K562 (cell line): ENCODE measurements around the gene DNAH3. TPM values are rescaled to one million over a fixed set of nuclear protein-coding genes. Genes with fewer than 3 reads are reported as not detected.
A peak's percentile ranks its signal among the peaks of the same experiment; 100 is the strongest.

Experiments used
- ATAC-seq: fragments of 200-7000 bp; cut with Tn5 transposase; 3 replicates; pipeline ENCODE4 v1.9.1; 2020; ENCODE audit warnings: moderate library complexity
- BruUV-seq: library from RNA; stranded (reverse); fragments of 400-500 nt; replicated peaks from 2 replicates; lab custom pipeline; 2021; lab: Mats Ljungman, UMichigan
- CTCF ChIA-PET: fragments of 300-600 bp; formaldehyde crosslinking; extraction: SDS; loops from one replicate; lab custom pipeline; 2021; ENCODE audit warnings: low intra/inter-chr PET ratio; lab: Yijun Ruan, JAX
- POLR2A ChIA-PET: fragments of 300-600, 350-650 bp; sonication (Branson Sonifier 250); formaldehyde crosslinking; extraction: SDS; loops from one replicate; lab custom pipeline; 2021; ENCODE audit warnings: antibody characterized with exemption, inconsistent platforms; lab: Yijun Ruan, JAX
- DNase-seq, 4 experiments: peaks; one replicate each; pipeline versions ENCODE4 v3.0.0 to v3.0.0-alpha.2; 2011 to 2018; ENCODE audit warnings: low spot score in 3 of 4, mixed read lengths in 3 of 4; ENCODE audit errors: extremely low read depth in 1 of 4
- FAIRE-seq: peaks from 2 replicates; lab custom pipeline; 2011; peaks lifted over from hg19 to GRCh38; lab: Jason Lieb, UNC
- H2AFZ ChIP-seq: 2 replicates; pipeline ENCODE4 v1.6.0; 2011; ENCODE audit warnings: low read depth, low read length, control low read depth, inconsistent platforms
- H3K27ac ChIP-seq: fragments of 200-600 bp; 3 replicates; pipeline ENCODE4 v1.8.0; 2011; ENCODE audit warnings: low read depth, mild to moderate bottlenecking, control low read depth, inconsistent platforms, low read length, moderate library complexity, mixed read lengths; ENCODE audit errors: extremely low read depth
- H3K27me3 ChIP-seq, 2 experiments: fragments of 300-600 bp in 1 of 2; 2 replicates in 1 of 2; 3 replicates in 1 of 2; pipeline versions ENCODE4 v1.6.0 to v1.8.0; 2011; ENCODE audit warnings: inconsistent platforms in 2 of 2, low read length in 2 of 2, mild to moderate bottlenecking in 1 of 2, mixed read lengths in 1 of 2, moderate library complexity in 1 of 2; ENCODE audit not compliant: control insufficient read depth in 2 of 2, insufficient read depth in 2 of 2
- H3K36me3 ChIP-seq: fragments of 300-600 bp; 3 replicates; pipeline ENCODE4 v1.8.0; 2011; ENCODE audit warnings: mild to moderate bottlenecking, low read length, inconsistent platforms; ENCODE audit not compliant: control insufficient read depth, insufficient read depth
- H3K4me1 ChIP-seq, 2 experiments: fragments of 200-600 bp in 1 of 2; replicated peaks in 1 of 2; 2 replicates in 1 of 2; 3 replicates in 1 of 2; pipeline versions ENCODE4 v1.5.1 to v1.8.0; 2011; ENCODE audit warnings: inconsistent platforms in 2 of 2, low read length in 2 of 2, mild to moderate bottlenecking in 1 of 2, mixed read lengths in 1 of 2, moderate library complexity in 1 of 2; ENCODE audit not compliant: control insufficient read depth in 2 of 2, insufficient read depth in 2 of 2
- H3K4me2 ChIP-seq: 2 replicates; pipeline ENCODE4 v1.6.1; 2011; ENCODE audit warnings: low read length, control low read depth, inconsistent platforms, mixed read lengths; ENCODE audit not compliant: insufficient read depth
- H3K4me3 ChIP-seq: fragments of 200-600 bp; sonication (generic), shearing (Covaris generic); 2 replicates; pipeline ENCODE4 v1.5.1; 2016; ENCODE audit warnings: control low read depth, inconsistent platforms
- H3K79me2 ChIP-seq: fragments of 200-600 bp; 3 replicates; pipeline ENCODE4 v1.8.0; 2011; ENCODE audit warnings: low read length, inconsistent platforms; ENCODE audit not compliant: control insufficient read depth, insufficient read depth
- H3K9ac ChIP-seq, 2 experiments: 2 replicates each; pipeline versions ENCODE4 v1.6.0 to v1.6.1; 2011; ENCODE audit warnings: low read depth in 2 of 2, low read length in 2 of 2, control low read depth in 1 of 2, inconsistent platforms in 1 of 2, mild to moderate bottlenecking in 1 of 2, mixed read lengths in 1 of 2; ENCODE audit not compliant: insufficient read depth in 1 of 2
- H3K9me1 ChIP-seq: one replicate; pipeline ENCODE4 v1.6.0; 2011; ENCODE audit warnings: inconsistent platforms, mild to moderate bottlenecking, low read length, moderate library complexity; ENCODE audit not compliant: control insufficient read depth, insufficient read depth
- H3K9me3 ChIP-seq: replicated peaks from 2 replicates; pipeline ENCODE4 v1.5.1; 2011; ENCODE audit warnings: low read depth, low read length, inconsistent platforms; ENCODE audit not compliant: control insufficient read depth, insufficient read depth
- H4K20me1 ChIP-seq: replicated peaks from 2 replicates; pipeline ENCODE4 v1.6.1; 2011; ENCODE audit warnings: low read length, inconsistent platforms, mixed read lengths; ENCODE audit not compliant: control insufficient read depth, insufficient read depth
- BRD9 ChIP-seq: fragments of 450-650 bp; IDR thresholded peaks from 2 replicates; pipeline ENCODE4 v1.6.1; 2018; ENCODE audit warnings: low read depth; ENCODE audit not compliant: partially characterized antibody
- C11orf30 ChIP-seq: fragments of 450-650 bp; IDR thresholded peaks from 2 replicates; pipeline ENCODE4 v1.6.1; 2016; ENCODE audit warnings: low read depth, mild to moderate bottlenecking
- CEBPZ ChIP-seq: fragments of 150-350 bp; IDR thresholded peaks from 2 replicates; pipeline ENCODE4 v1.6.1; 2014; ENCODE audit warnings: low read depth, mild to moderate bottlenecking, low read length, borderline replicate concordance
- JUN ChIP-seq, 2 experiments: sonication (generic) in 1 of 2; formaldehyde crosslinking in 1 of 2; IDR thresholded peaks; 2 replicates each; pipeline versions ENCODE4 v1.6.1 to v1.8.0; 2012 to 2022; ENCODE audit warnings: borderline replicate concordance in 2 of 2, mild to moderate bottlenecking in 2 of 2, improper control_type of control experiment in 1 of 2, low read depth in 1 of 2, low read length in 1 of 2, missing genetic modification reagents in 1 of 2
- RBM15 ChIP-seq: fragments of 200-400 bp; formaldehyde crosslinking; IDR thresholded peaks from 2 replicates; pipeline ENCODE4 v1.6.1; 2018; ENCODE audit warnings: mild to moderate bottlenecking, low read length, moderate library complexity; ENCODE audit not compliant: insufficient read depth
- RCOR1 ChIP-seq, 2 experiments: IDR thresholded peaks; 2 replicates each; pipeline ENCODE4 v1.6.1; 2012; ENCODE audit warnings: low read depth in 2 of 2, low read length in 2 of 2, borderline replicate concordance in 1 of 2, improper control_type of control experiment in 1 of 2
- RFX1 ChIP-seq: fragments of 450-650 bp; IDR thresholded peaks from 2 replicates; pipeline ENCODE4 v1.6.1; 2016; ENCODE audit warnings: mild to moderate bottlenecking, moderate library complexity
- SIN3A ChIP-seq, 2 experiments: fragments of 150-350 bp in 1 of 2; IDR thresholded peaks; 2 replicates each; pipeline ENCODE4 v1.6.1; 2011 to 2016; ENCODE audit warnings: borderline replicate concordance in 2 of 2, low read depth in 2 of 2, low read length in 2 of 2, mild to moderate bottlenecking in 2 of 2, moderate library complexity in 2 of 2; ENCODE audit not compliant: control insufficient read depth in 1 of 2
- SMARCE1 ChIP-seq: fragments of 450-650 bp; IDR thresholded peaks from 2 replicates; pipeline ENCODE4 v1.7.1; 2016; ENCODE audit warnings: mild to moderate bottlenecking
- STAT5A ChIP-seq: IDR thresholded peaks from 2 replicates; pipeline ENCODE4 v1.6.1; 2012; ENCODE audit warnings: low read length, inconsistent platforms, borderline replicate concordance
- ZFP36 ChIP-seq: fragments of 150-350 bp; IDR thresholded peaks from 2 replicates; pipeline ENCODE4 v1.6.1; 2018; ENCODE audit warnings: low read length, low read depth; ENCODE audit not compliant: partially characterized antibody
- ZNF274 ChIP-seq: IDR thresholded peaks from 2 replicates; pipeline ENCODE4 v1.6.1; 2011; ENCODE audit warnings: low read depth, mild to moderate bottlenecking, low read length, moderate library complexity, borderline replicate concordance
- WGBS: fragments of 100-300 bp; shearing (Covaris generic); methylation state at CpG from one replicate; pipeline ENCODE4 v1.1.6; 2016; ENCODE audit warnings: low coverage, mixed read lengths; ENCODE audit not compliant: insufficient coverage; ENCODE audit errors: missing lambda C conversion rate; 5-methylcytosine and 5-hydroxymethylcytosine counted together
- in situ Hi-C: fragments of 300-500 bp; cut with MboI; formaldehyde crosslinking; loops from 4 replicates; pipeline ENCODE4 v1.15.0; 2018; ENCODE audit warnings: inconsistent platforms, mixed read lengths
- intact Hi-C: fragments of 100-400 bp; cut with micrococcal nuclease; formaldehyde crosslinking; loops from 2 replicates; pipeline ENCODE4 v1.14.2; 2022
- polyA plus RNA-seq, 8 experiments: library from polyadenylated mRNA; depleted of rRNA in 4 of 8; stranded (reverse) in 5 of 8; unstranded in 3 of 8; fragments of >200 nt; fragmentation: Nextera tagmentation in 2 of 8; fragmentation: Illumina TruSeq in 1 of 8; extraction: Ambion mirVana in 2 of 8; extraction: Trizol in 1 of 8; gene quantifications; 2 replicates each; pipeline versions ENCODE4 v1.2.1 to v1.2.3, GENCODE V29; 2011 to 2014; ENCODE audit warnings: inconsistent platforms in 1 of 8, missing spikeins in 1 of 8
- total RNA-seq, 7 experiments: library from RNA; depleted of rRNA in 6 of 7; stranded (reverse); fragments of >200 nt in 6 of 7; fragmentation: Illumina TruSeq in 2 of 7; extraction: Trizol in 2 of 7; gene quantifications; 2 replicates each; pipeline versions ENCODE4 v1.2.1 to v1.2.3, GENCODE V29; 2011 to 2021; ENCODE audit warnings: low replicate concordance in 1 of 7
- TF ChIP-seq, protein P1 (sequence below): fragments of 250-450 bp; sonication (Bioruptor Pico); IDR thresholded peaks from 2 replicates; pipeline ENCODE4 v1.9.0; 2021; ENCODE audit warnings: mild to moderate bottlenecking
- TF ChIP-seq, protein P2 (sequence below), 2 experiments: fragments of 200-800 bp in 1 of 2; sonication (Bioruptor generic) in 1 of 2; sonication (generic) in 1 of 2; formaldehyde crosslinking in 1 of 2; IDR thresholded peaks in 1 of 2; conservative IDR thresholded peaks in 1 of 2; 2 replicates each; pipeline versions ENCODE4 v1.5.0 to v1.6.1; 2016 to 2020; ENCODE audit warnings: missing compliant biosample characterization in 1 of 2, missing genetic modification characterization in 1 of 2, missing genetic modification reagents in 1 of 2

DNAH3 gene
- total and polyA plus RNA-seq, 9 of the 15 experiments (the other 6 are each of a cell fraction or from before 2014, with no cell fraction given) = 0.32 to 0.84 (median 0.44) TPM

DNA sequence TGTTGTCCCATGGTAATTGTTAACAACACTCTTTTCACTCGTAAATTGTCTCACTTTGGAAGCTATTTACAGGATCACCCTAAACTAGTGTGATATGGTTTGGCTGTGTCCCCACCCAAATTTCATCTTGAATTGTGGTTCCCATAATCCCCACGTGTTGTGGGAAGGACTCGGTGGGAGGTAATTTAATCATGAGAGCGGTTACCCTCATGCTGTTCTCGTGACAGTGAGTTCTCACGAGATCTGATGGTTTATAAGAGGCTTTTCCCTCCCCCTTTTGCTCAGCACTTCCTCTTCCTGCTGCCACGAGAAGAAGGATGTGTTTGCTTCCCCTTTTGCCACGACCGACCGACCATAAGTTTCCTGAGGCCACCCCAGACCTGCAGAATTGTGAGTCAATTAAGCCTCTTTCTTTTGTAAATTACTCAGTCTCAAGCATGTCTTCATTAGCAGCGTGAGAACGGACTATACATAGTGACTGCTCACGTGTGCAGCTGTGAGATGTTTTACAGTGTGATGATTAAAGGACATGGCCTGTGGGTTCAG is 34.4 kb downstream of the DNAH3 start:
- intact Hi-C loops = no loop called here
- ATAC-seq = peak; percentile 91
- TF ChIP-seq, protein P1, sequence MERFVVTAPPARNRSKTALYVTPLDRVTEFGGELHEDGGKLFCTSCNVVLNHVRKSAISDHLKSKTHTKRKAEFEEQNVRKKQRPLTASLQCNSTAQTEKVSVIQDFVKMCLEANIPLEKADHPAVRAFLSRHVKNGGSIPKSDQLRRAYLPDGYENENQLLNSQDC (CRISPR knock-in tag) = no peak
- TF ChIP-seq, protein P2, sequence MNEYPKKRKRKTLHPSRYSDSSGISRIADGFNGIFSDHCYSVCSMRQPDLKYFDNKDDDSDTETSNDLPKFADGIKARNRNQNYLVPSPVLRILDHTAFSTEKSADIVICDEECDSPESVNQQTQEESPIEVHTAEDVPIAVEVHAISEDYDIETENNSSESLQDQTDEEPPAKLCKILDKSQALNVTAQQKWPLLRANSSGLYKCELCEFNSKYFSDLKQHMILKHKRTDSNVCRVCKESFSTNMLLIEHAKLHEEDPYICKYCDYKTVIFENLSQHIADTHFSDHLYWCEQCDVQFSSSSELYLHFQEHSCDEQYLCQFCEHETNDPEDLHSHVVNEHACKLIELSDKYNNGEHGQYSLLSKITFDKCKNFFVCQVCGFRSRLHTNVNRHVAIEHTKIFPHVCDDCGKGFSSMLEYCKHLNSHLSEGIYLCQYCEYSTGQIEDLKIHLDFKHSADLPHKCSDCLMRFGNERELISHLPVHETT (CRISPR knock-in tag; conservative IDR thresholded peaks at IDR 0.05 in 1 of 2, IDR thresholded peaks at IDR 0.05 in 1 of 2) = 0 out of 4 replicates have a peak, but pooled peaks of 1 of the 2 experiments have one; percentile 19
- TF ChIP-seq C11orf30 (no peak), STAT5A (no peak), RCOR1 (IDR thresholded peaks at IDR 0.05; ENCODE audit: borderline replicate concordance in 1 of 2, low read depth in 2 of 2, low read length in 2 of 2) (no peak), JUN (IDR thresholded peaks at IDR 0.05; ENCODE audit: borderline replicate concordance, low read depth, low read length) (no peak), JUN (CRISPR knock-in tag; IDR thresholded peaks at IDR 0.05; ENCODE audit: borderline replicate concordance) (no peak), ZNF274 (no peak), SIN3A (IDR thresholded peaks at IDR 0.05; ENCODE audit: borderline replicate concordance in 2 of 2, control insufficient read depth in 1 of 2, low read depth in 2 of 2, low read length in 2 of 2) (no peak), ZFP36 (no peak), RBM15 (no peak), CEBPZ (no peak), BRD9 (no peak), RFX1 (no peak), SMARCE1 (no peak)

More for the DNA sequence above, 34.4 kb downstream of the DNAH3 start:
- H4K20me1 ChIP-seq = no peaks in the 10 kb centered on the region
- H2AFZ ChIP-seq = peak overlapping the region; percentile 98
- no TSS peak for BruUV-seq
- H3K4me1 ChIP-seq = peaks cover 0 to 7% of the 10 kb centered on the region in 2 experiments; a peak in 2 of 5 replicates
- POLR2A ChIA-PET = interaction anchor here (1.2 kb wide), 1 partner anchor 185 kb away, joined by 3 read pairs; no protein-coding TSS in a partner anchor
- CTCF ChIA-PET = no interaction called here
- peak overlapping the region; percentile 84 for H3K4me2 ChIP-seq
- 13% methylated on average over 13 of the region's 13 CpGs for WGBS
- peak overlapping the region; percentile 44 for H3K4me3 ChIP-seq
- H3K9me1 ChIP-seq = no peaks in the 10 kb centered on the region
- H3K9me3 ChIP-seq = peaks cover 5% of the 10 kb centered on the region
- FAIRE-seq = peak; percentile 94
- no peaks in the 10 kb centered on the region for H3K36me3 ChIP-seq
- H3K27ac ChIP-seq = peak overlapping the region; percentile 62; the same call in 2 of the 3 replicates
- H3K79me2 ChIP-seq = no peaks in the 10 kb centered on the region
- H3K27me3 ChIP-seq = no peaks in the 10 kb centered on the region; a peak in 1 of 5 replicates
- H3K9ac ChIP-seq = peak overlapping the region in 1 of 2 experiments; percentile 60; a peak in 2 of 4 replicates
- peak in 2 of 4 experiments; percentile 15 to 73 for DNase-seq
- in situ Hi-C loops = no loop called here
